K562 (cell line): ENCODE results near the gene GLP1R. TPM values are rescaled to one million over a fixed set of nuclear protein-coding genes. Genes with fewer than 3 reads are reported as not detected.

ENCODE experiments used
- ATF7 ChIP-seq: fragments of 450-650 bp; IDR thresholded peaks from 2 replicates; pipeline ENCODE4 v1.7.1; 2014; ENCODE audit warnings: mild to moderate bottlenecking, moderate library complexity
- CBX5 ChIP-seq: IDR thresholded peaks from 2 replicates; pipeline ENCODE4 v1.6.1; 2014; ENCODE audit warnings: low read depth, borderline replicate concordance
- ELF4 ChIP-seq: fragments of 450-650 bp; formaldehyde crosslinking; IDR thresholded peaks from 2 replicates; pipeline ENCODE4 v1.4.0; 2022; ENCODE audit warnings: missing genetic modification characterization
- EP300 ChIP-seq: IDR thresholded peaks from 2 replicates; pipeline ENCODE4 v1.6.1; 2012; ENCODE audit warnings: low read length, improper control_type of control experiment
- EWSR1 ChIP-seq: fragments of 450-650 bp; IDR thresholded peaks from 2 replicates; pipeline ENCODE4 v1.6.1; 2018; ENCODE audit warnings: borderline replicate concordance, mild to moderate bottlenecking, low read depth, moderate library complexity; ENCODE audit not compliant: partially characterized antibody
- FOSL1 ChIP-seq: fragments of 200-800 bp; sonication (Bioruptor generic); conservative IDR thresholded peaks from 2 replicates; pipeline ENCODE4 v1.6.1; 2016; ENCODE audit warnings: missing genetic modification characterization, missing compliant biosample characterization
- HMGN3 ChIP-seq: IDR thresholded peaks from 2 replicates; pipeline ENCODE4 v1.6.1; 2011; ENCODE audit warnings: borderline replicate concordance, low read depth, mild to moderate bottlenecking, mixed read lengths, low read length; ENCODE audit not compliant: insufficient read length; ENCODE audit errors: extremely low read depth
- KAT8 ChIP-seq: fragments of 450-650 bp; IDR thresholded peaks from 2 replicates; pipeline ENCODE4 v1.6.1; 2016; ENCODE audit warnings: low read depth, mild to moderate bottlenecking
- LCOR ChIP-seq: sonication (generic); formaldehyde crosslinking; IDR thresholded peaks from 2 replicates; pipeline ENCODE4 v1.8.0; 2022; ENCODE audit warnings: mild to moderate bottlenecking, missing genetic modification reagents
- NONO ChIP-seq, 2 experiments: fragments of 200-400 bp in 1 of 2; fragments of 450-650 bp in 1 of 2; formaldehyde crosslinking in 1 of 2; IDR thresholded peaks; 2 replicates each; pipeline ENCODE4 v1.6.1; 2017; ENCODE audit warnings: low read depth in 2 of 2, mild to moderate bottlenecking in 2 of 2, moderate library complexity in 2 of 2, low read length in 1 of 2
- NR2F6 ChIP-seq: fragments of 450-650 bp; formaldehyde crosslinking; IDR thresholded peaks from 2 replicates; pipeline ENCODE4 v1.4.0; 2020; ENCODE audit warnings: mild to moderate bottlenecking
- POLR2AphosphoS5 ChIP-seq: IDR thresholded peaks from 2 replicates; pipeline ENCODE4 v1.6.1; 2011; ENCODE audit warnings: mild to moderate bottlenecking, low read depth, low read length, moderate library complexity; ENCODE audit not compliant: control insufficient read depth, insufficient read depth
- POLR2G ChIP-seq: fragments of 200-400 bp; formaldehyde crosslinking; IDR thresholded peaks from 2 replicates; pipeline ENCODE4 v1.6.1; 2017; ENCODE audit warnings: low read depth, mild to moderate bottlenecking, antibody characterized with exemption, low read length, moderate library complexity
- STAT5A ChIP-seq: IDR thresholded peaks from 2 replicates; pipeline ENCODE4 v1.6.1; 2012; ENCODE audit warnings: low read length, inconsistent platforms, borderline replicate concordance
- ZBTB2 ChIP-seq: fragments of 450-650 bp; IDR thresholded peaks from 2 replicates; pipeline ENCODE4 v1.6.1; 2016; ENCODE audit warnings: antibody characterized with exemption
- ZNF639 ChIP-seq, 2 experiments: fragments of 200-800 bp in 1 of 2; sonication (Bioruptor generic) in 1 of 2; sonication (generic) in 1 of 2; formaldehyde crosslinking in 1 of 2; IDR thresholded peaks in 1 of 2; conservative IDR thresholded peaks in 1 of 2; 2 replicates each; pipeline versions ENCODE4 v1.5.0 to v1.6.1; 2016 to 2020; ENCODE audit warnings: missing compliant biosample characterization in 1 of 2, missing genetic modification characterization in 1 of 2, missing genetic modification reagents in 1 of 2
- ZNF766 ChIP-seq: fragments of 200-800 bp; sonication (Bioruptor generic); conservative IDR thresholded peaks from 2 replicates; pipeline ENCODE4 v1.6.1; 2016; ENCODE audit warnings: missing genetic modification characterization, missing compliant biosample characterization
- polyA plus RNA-seq, 8 experiments: library from polyadenylated mRNA; depleted of rRNA in 4 of 8; stranded (reverse) in 5 of 8; unstranded in 3 of 8; fragments of >200 nt; fragmentation: Nextera tagmentation in 2 of 8; fragmentation: Illumina TruSeq in 1 of 8; extraction: Ambion mirVana in 2 of 8; extraction: Trizol in 1 of 8; gene quantifications; 2 replicates each; pipeline versions ENCODE4 v1.2.1 to v1.2.3, GENCODE V29; 2011 to 2014; ENCODE audit warnings: inconsistent platforms in 1 of 8, missing spikeins in 1 of 8
- total RNA-seq, 7 experiments: library from RNA; depleted of rRNA in 6 of 7; stranded (reverse); fragments of >200 nt in 6 of 7; fragmentation: Illumina TruSeq in 2 of 7; extraction: Trizol in 2 of 7; gene quantifications; 2 replicates each; pipeline versions ENCODE4 v1.2.1 to v1.2.3, GENCODE V29; 2011 to 2021; ENCODE audit warnings: low replicate concordance in 1 of 7
- TF ChIP-seq, protein P1 (sequence below): fragments of 250-450 bp; sonication (Bioruptor Pico); IDR thresholded peaks from 2 replicates; pipeline ENCODE4 v1.4.0; 2020; ENCODE audit warnings: borderline replicate concordance
- TF ChIP-seq, protein P2 (sequence below), 3 experiments: fragments of 200-800 bp in 1 of 3; sonication (Bioruptor generic) in 1 of 3; sonication (generic) in 1 of 3; formaldehyde crosslinking in 1 of 3; IDR thresholded peaks; 2 replicates each; pipeline versions ENCODE4 v1.6.1 to v1.8.0; 2016 to 2022; ENCODE audit warnings: mild to moderate bottlenecking in 2 of 3, missing compliant biosample characterization in 2 of 3, missing genetic modification characterization in 2 of 3, missing genetic modification reagents in 1 of 3
- TF ChIP-seq, protein P3 (sequence below): sonication (generic); formaldehyde crosslinking; IDR thresholded peaks from 2 replicates; pipeline ENCODE4 v1.8.1; 2023; ENCODE audit warnings: mild to moderate bottlenecking, missing genetic modification reagents

Gene GLP1R
- total and polyA plus RNA-seq, 9 of the 15 experiments (the other 6 are each of a cell fraction or from before 2014, with no cell fraction given), result not detected

DNA sequence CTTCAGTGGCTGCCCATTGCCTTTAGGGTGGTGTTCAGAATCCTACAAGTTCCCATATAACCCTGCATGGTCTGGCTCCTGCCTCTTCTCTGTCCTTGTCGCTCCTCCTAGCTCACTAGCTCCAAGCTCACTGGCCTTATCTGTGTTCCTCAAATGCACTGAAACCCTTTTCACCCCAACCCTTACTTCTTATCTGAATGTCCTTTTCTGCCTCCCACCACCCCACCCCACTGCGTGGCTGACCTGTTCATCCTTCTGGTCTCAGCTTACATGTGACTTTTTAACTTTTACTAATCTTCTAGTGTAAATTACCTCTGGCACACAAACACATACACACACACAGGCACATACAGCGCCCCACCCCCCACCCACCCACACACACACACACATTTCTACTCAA is 41.0 kb upstream of the GLP1R start (continued):
- TF ChIP-seq ATF7 (no peak), ZNF639 (CRISPR knock-in tag; conservative IDR thresholded peaks at IDR 0.05 in 1 of 2, IDR thresholded peaks at IDR 0.05 in 1 of 2) (no peak), FOSL1 (tag) (peak; percentile 34; the same call in 1 of the 2 replicates), EP300 (peak; percentile 87), KAT8 (no peak), HMGN3 (peak; percentile 41), ZBTB2 (peak; percentile 65; the same call in 1 of the 2 replicates), CBX5 (peak; percentile 40; the same call in 1 of the 2 replicates), ELF4 (CRISPR knock-in tag) (peak; percentile 85), NR2F6 (CRISPR knock-in tag) (no peak), EWSR1 (no peak), ZNF766 (CRISPR knock-in tag) (peak; percentile 86), NONO (IDR thresholded peaks at IDR 0.05; ENCODE audit: low read depth in 2 of 2, low read length in 1 of 2) (no peak), LCOR (CRISPR knock-in tag) (0 out of 2 replicates have a peak, but pooled peaks have one; percentile 44), POLR2AphosphoS5 (peak; percentile 82; the same call in 1 of the 2 replicates), POLR2G (no peak), STAT5A (peak; percentile 58; the same call in 1 of the 2 replicates)
- TF ChIP-seq, protein P1, sequence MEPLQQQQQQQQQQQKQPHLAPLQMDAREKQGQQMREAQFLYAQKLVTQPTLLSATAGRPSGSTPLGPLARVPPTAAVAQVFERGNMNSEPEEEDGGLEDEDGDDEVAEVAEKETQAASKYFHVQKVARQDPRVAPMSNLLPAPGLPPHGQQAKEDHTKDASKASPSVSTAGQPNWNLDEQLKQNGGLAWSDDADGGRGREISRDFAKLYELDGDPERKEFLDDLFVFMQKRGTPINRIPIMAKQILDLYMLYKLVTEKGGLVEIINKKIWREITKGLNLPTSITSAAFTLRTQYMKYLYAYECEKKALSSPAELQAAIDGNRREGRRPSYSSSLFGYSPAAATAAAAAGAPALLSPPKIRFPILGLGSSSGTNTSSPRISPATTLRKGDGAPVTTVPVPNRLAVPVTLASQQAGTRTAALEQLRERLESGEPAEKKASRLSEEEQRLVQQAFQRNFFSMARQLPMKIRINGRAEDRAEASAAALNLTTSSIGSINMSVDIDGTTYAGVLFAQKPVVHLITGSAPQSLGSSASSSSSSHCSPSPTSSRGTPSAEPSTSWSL (CRISPR knock-in tag), result no peak
- TF ChIP-seq, protein P2, sequence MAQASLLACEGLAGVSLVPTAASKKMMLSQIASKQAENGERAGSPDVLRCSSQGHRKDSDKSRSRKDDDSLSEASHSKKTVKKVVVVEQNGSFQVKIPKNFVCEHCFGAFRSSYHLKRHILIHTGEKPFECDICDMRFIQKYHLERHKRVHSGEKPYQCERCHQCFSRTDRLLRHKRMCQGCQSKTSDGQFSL (CRISPR knock-in tag; IDR thresholded peaks at IDR 0.05), result peak; percentile 57
- TF ChIP-seq, protein P2 (tag; IDR thresholded peaks at IDR 0.05), result no peak; a peak in 1 of 4 replicates
- TF ChIP-seq, protein P3, sequence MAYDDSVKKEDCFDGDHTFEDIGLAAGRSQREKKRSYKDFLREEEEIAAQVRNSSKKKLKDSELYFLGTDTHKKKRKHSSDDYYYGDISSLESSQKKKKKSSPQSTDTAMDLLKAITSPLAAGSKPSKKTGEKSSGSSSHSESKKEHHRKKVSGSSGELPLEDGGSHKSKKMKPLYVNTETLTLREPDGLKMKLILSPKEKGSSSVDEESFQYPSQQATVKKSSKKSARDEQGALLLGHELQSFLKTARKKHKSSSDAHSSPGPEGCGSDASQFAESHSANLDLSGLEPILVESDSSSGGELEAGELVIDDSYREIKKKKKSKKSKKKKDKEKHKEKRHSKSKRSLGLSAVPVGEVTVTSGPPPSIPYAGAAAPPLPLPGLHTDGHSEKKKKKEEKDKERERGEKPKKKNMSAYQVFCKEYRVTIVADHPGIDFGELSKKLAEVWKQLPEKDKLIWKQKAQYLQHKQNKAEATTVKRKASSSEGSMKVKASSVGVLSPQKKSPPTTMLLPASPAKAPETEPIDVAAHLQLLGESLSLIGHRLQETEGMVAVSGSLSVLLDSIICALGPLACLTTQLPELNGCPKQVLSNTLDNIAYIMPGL, result no peak
